Naive B cell (primary cell): Measurements from ENCODE around the gene MPHOSPH9. TPM values are rescaled to one million over a fixed set of nuclear protein-coding genes. Genes with fewer than 3 reads are reported as not detected.
A peak's percentile ranks its signal among the peaks of the same experiment; 100 is the strongest.

Source experiments
- ATAC-seq, 2 donors: fragments of 150-1000 bp; cut with Tn5 transposase; 2 replicates each; pipeline ENCODE4 v1.10.0; 2021; ENCODE audit warnings: low read depth in 2 of 2, mild to moderate bottlenecking in 2 of 2, moderate library complexity in 2 of 2
- DNase-seq: peaks from one replicate; pipeline ENCODE4 v3.0.0; 2022
- H3K27ac Mint-ChIP-seq, 6 donors: one replicate each; pipeline ENCODE4 v1.8.0; 2020 to 2022; ENCODE audit warnings: mild to moderate bottlenecking in 6 of 6, mixed read lengths in 6 of 6, moderate library complexity in 5 of 6, inconsistent platforms in 2 of 6
- H3K27me3 Mint-ChIP-seq, 3 donors: one replicate each; pipeline ENCODE4 v1.8.0; 2021 to 2022; ENCODE audit warnings: mixed read lengths in 3 of 3, mild to moderate bottlenecking in 1 of 3
- H3K36me3 Mint-ChIP-seq, 2 donors: one replicate each; pipeline ENCODE4 v1.8.0; 2020 to 2022; ENCODE audit warnings: mixed read lengths in 2 of 2, inconsistent platforms in 1 of 2, mild to moderate bottlenecking in 1 of 2
- H3K4me1 Mint-ChIP-seq, 3 donors: one replicate each; pipeline ENCODE4 v1.8.0; 2020 to 2022; ENCODE audit warnings: mixed read lengths in 3 of 3, inconsistent platforms in 1 of 3, mild to moderate bottlenecking in 1 of 3, moderate library complexity in 1 of 3
- H3K4me3 Mint-ChIP-seq, 8 donors: one replicate each; pipeline ENCODE4 v1.8.0; 2020 to 2022; ENCODE audit warnings: mild to moderate bottlenecking in 8 of 8, mixed read lengths in 8 of 8, moderate library complexity in 8 of 8, inconsistent platforms in 2 of 8
- H3K9me3 Mint-ChIP-seq, 7 donors: one replicate each; pipeline ENCODE4 v1.8.0; 2020 to 2022; ENCODE audit warnings: mixed read lengths in 7 of 7, mild to moderate bottlenecking in 5 of 7, inconsistent platforms in 2 of 7, moderate library complexity in 1 of 7
- polyA plus RNA-seq, 6 donors: library from polyadenylated mRNA; unstranded; fragments of 300-500 nt; fragmentation: Illumina TruSeq; gene quantifications; one replicate each; pipeline ENCODE4 v1.2.3, GENCODE V29; 2021; ENCODE audit warnings: low read depth in 6 of 6

MPHOSPH9 gene
- polyA plus RNA-seq, 6 donors from 2014 or later, result 20.2 to 33.6 (median 28.6) TPM

DNA sequence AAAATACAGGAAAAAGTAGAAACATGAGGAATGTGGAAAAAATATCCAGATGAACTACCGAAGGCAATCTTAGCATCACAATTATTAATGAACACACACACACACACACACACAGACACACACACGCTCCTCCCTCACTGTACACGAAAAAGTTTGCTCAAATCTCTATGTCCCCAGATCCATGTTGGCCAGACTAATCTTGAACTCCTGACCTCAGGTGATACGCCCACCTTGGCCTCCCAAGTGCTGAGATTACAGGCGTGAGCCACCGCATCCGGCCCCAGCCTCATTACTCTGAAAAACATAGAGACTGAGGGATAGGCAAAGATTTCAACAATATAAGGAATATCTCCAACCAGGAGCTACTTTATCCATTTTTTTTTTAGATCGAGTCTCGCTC, 99.2 kb downstream of the MPHOSPH9 start:
- Mint-ChIP-seq H3K27ac (peak overlapping the region; percentile 22 to 92 (median 60)), H3K27me3 (no peaks in the 10 kb centered on the region), H3K4me1 (peaks cover 26 to 61% (median 49%) of the 10 kb centered on the region in 3 donors), H3K36me3 (no peaks in the 10 kb centered on the region), H3K4me3 (no peak overlapping the region), H3K9me3 (no peaks in the 10 kb centered on the region)
- ATAC-seq (no peak), DNase-seq (no peak)

DNA sequence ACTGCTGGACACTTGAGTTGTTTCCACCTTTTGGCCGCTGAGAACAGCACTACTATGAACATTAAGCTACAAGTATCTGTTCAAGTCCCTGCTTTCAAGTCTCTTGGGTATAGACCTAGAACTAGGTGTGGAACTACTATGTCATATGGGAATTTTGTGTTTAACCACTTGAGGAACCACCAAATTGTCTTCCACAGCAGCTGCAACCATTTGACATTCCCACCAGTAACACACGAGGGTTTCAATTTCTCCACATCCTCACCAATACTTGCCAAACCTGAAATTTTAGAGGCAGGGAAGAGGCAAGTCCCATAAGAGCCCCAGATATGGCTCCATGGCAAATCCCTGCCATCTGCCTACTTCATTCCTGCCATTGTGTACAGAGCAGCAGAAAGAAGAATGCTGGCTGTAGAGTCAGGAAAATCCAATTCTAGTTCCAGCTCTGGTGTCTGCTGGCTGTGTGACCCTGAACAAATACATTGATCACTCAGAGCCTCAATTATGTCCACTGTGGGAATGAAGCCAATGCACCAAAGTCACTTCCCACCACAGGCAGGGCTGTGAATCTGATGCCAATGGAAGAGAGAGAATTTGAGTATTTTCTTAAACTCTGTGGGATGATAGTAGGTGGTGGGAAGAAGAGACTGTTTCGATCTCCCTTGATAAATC, 99.9 kb downstream of the MPHOSPH9 start:
- H3K4me3 Mint-ChIP-seq, result peak overlapping the region in 1 of 8 donors; percentile 68
- H3K27ac Mint-ChIP-seq, result peak overlapping the region in 4 of 6 donors; percentile 64 to 92 (median 76)

DNA sequence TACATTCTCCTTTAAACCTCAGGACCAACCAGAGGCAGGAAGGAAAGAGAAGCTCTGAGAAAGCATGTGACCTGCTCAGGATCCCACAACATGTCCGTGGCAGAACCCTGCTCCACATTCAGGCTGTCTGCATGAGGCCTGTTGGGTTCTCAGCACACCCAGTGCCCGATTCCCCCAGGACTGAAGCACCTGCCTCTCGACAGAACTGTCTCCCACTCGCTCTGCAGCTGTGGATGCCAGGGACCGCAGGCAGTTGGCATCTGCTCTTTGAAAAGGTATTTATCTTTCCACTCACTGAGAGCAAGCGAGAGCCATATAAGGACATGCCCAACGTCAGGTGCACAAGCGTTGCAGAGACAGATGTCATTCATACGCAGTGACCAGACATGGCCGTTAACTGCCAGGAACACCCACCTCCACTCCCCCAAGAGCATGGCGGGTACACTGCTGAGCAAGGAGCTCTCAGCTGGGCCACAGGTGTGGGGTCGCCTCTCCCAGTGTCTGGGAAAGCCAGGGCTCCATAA, 101.0 kb downstream of the MPHOSPH9 start:
- Mint-ChIP-seq H3K4me1 (peaks cover 26 to 65% (median 57%) of the 10 kb centered on the region in 3 donors), H3K9me3 (no peaks in the 10 kb centered on the region), H3K4me3 (peak overlapping the region; percentile 6 to 84 (median 72)), H3K27me3 (no peaks in the 10 kb centered on the region), H3K27ac (peak overlapping the region; percentile 81 to 96 (median 88)), H3K36me3 (no peaks in the 10 kb centered on the region)
- ATAC-seq (peak; percentile 88 to 90), DNase-seq (peak; percentile 71)

More for the DNA sequence above, 99.9 kb downstream of the MPHOSPH9 start:
- Mint-ChIP-seq H3K9me3 (no peaks in the 10 kb centered on the region), H3K27me3 (no peaks in the 10 kb centered on the region), H3K4me1 (peaks cover 26 to 61% (median 49%) of the 10 kb centered on the region in 3 donors), H3K36me3 (no peaks in the 10 kb centered on the region)
- ATAC-seq (no peak), DNase-seq (no peak)

DNA sequence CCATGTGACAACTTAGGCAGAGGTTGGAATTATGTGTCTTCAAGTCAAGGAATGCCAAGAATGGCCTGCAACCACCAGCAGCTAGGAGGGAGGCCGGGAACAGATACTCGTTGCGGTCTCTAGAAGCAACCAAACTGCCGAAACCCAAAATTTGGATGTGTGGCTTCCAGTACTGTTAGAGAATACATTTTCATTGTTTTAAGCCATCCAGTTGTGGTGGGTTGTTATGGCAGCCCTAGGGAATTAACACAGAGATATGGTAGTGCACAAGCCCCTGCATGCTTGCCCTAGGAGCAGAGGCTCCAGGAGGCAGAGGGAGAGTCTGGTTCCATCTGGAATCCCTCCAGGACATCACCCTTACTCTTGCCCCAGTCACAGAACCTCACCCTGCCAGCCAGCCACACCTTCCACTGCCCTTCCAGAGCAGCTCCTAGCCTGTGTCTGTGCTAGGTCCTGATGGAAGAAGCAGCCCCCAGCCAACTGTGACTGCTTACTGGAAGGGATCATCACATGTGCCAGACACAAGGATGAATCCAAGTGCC, 101.6 kb downstream of the MPHOSPH9 start:
- no peaks in the 10 kb centered on the region for H3K27me3 Mint-ChIP-seq
- ATAC-seq, result no peak
- no peak for DNase-seq
- peak overlapping the region; percentile 6 to 84 (median 72) for H3K4me3 Mint-ChIP-seq
- peak overlapping the region; percentile 81 to 96 (median 88) for H3K27ac Mint-ChIP-seq
- no peaks in the 10 kb centered on the region for H3K9me3 Mint-ChIP-seq
- peaks cover 32 to 68% (median 61%) of the 10 kb centered on the region in 3 donors for H3K4me1 Mint-ChIP-seq
- no peaks in the 10 kb centered on the region for H3K36me3 Mint-ChIP-seq

DNA sequence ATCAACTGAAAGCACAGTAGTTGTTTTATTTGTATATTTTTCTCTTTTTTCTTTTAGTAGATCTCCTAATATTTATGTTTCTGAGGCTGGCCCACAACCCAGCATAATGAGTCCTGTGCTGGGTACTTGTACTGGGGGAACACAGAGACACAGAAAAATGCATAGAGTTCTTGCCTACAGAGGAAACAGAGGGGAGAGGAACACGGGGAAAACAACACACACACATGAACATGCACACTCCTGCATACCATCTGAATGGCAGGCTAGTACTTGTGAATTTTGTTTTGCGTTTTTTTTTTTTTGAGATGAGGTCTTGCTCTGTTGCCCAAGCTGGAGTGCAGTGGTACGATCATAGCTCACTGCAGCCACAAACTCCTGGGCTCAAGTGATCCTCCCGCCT, 103.3 kb downstream of the MPHOSPH9 start:
- no peak for ATAC-seq
- Mint-ChIP-seq H3K4me3 (peak overlapping the region in 2 of 8 donors; percentile 39 to 52), H3K36me3 (no peaks in the 10 kb centered on the region), H3K9me3 (no peaks in the 10 kb centered on the region), H3K27me3 (no peaks in the 10 kb centered on the region), H3K4me1 (peaks cover 27 to 60% (median 51%) of the 10 kb centered on the region in 3 donors), H3K27ac (peak overlapping the region in 4 of 6 donors; percentile 77 to 96 (median 85))
- no peak for DNase-seq

DNA sequence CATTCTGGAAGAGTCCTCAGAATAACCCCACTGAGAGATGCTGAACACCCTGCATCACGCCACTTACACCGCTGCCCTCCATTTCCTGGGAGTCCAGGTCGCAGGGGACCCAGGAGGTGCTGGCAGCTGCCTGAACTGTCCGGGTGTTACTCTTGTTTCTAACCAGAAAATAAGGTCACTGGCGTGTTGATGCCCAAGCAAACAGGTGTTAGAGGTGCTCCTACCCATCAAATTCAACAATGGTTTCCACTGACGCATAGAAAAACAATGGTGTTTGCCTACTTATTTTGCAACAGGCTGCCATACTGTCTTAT, 105.8 kb downstream of the MPHOSPH9 start:
- ATAC-seq (no peak), DNase-seq (no peak)
- peak overlapping the region in 2 of 6 donors; percentile 42 to 59 for H3K27ac Mint-ChIP-seq
- H3K4me3 Mint-ChIP-seq, result peak overlapping the region in 4 of 8 donors; percentile 15 to 77 (median 36)
- H3K27me3 Mint-ChIP-seq, result no peaks in the 10 kb centered on the region
- no peaks in the 10 kb centered on the region for H3K36me3 Mint-ChIP-seq
- peaks cover 28 to 48% (median 45%) of the 10 kb centered on the region in 3 donors for H3K4me1 Mint-ChIP-seq
- H3K9me3 Mint-ChIP-seq, result no peaks in the 10 kb centered on the region

DNA sequence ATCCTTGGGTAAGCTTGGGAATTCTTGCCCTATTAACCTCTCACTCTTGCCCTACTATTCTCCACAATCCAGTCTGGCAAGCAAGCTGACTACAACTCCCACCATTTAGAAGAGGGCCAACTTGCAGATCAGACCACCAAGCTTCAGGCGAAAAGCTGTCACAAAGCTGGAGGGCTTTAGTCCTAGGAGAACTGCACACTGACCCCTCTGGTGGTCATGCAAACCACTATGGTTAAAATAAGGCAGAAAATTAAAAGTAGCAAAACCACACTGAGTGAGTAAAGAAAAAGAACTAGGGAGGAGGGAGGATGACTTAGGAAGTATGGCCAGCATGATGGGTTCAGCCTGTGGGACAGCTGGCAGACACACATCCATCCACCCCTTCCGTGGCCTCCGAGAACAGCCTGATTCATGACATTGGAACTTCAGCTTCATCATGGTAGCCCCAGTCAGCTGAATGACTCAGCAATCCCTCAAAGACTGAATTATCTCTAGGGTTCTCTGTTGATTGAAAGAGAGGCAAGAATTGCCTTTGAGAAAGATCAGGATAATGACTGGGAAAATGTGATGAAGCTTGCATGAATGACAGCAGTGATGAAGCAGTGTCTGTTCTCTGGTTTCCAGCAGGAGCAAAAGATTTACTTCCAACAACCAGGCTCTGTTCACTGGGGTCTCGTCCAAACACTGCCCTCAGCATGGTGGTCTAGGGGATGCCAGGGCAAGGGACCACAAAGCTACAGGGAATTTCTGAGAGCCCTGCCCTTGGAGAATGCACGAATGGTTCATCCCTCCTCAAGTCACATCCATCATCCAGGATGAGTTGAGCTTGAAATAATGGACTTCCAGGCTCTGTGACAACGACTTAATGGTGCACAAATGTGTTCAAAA, 106.4 kb downstream of the MPHOSPH9 start:
- Mint-ChIP-seq H3K4me1 (peaks cover 28 to 48% (median 45%) of the 10 kb centered on the region in 3 donors), H3K27me3 (no peaks in the 10 kb centered on the region), H3K4me3 (peak overlapping the region in 5 of 8 donors; percentile 25 to 77 (median 32)), H3K9me3 (no peaks in the 10 kb centered on the region), H3K36me3 (no peaks in the 10 kb centered on the region), H3K27ac (peak overlapping the region in 4 of 6 donors; percentile 42 to 66 (median 60))
- DNase-seq (no peak), ATAC-seq (no peak)

DNA sequence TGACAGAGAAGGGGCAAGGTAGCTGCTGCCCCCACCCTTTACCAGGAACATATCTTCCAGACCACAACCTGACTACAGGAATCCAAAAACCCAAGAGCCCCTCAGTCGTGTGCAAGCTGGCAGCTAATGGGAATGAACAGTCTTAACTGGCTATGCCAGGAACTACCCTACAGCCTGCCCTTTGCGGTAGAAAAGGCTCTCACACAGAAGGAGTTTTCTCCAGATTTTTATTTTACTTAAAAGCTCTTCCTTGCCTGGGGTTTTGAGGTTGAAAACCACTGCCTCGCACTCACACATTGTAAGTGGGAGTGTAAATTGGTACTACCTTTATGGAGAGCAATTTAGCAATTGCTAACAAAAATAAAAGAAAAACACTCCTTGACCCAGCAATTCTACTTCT, 110.3 kb downstream of the MPHOSPH9 start:
- no peak for ATAC-seq
- Mint-ChIP-seq H3K4me3 (peak overlapping the region in 2 of 8 donors; percentile 45 to 59), H3K27me3 (no peaks in the 10 kb centered on the region), H3K9me3 (no peaks in the 10 kb centered on the region), H3K4me1 (peaks cover 33 to 65% (median 51%) of the 10 kb centered on the region in 3 donors), H3K36me3 (no peaks in the 10 kb centered on the region), H3K27ac (peak overlapping the region in 4 of 6 donors; percentile 63 to 97 (median 85))
- no peak for DNase-seq

DNA sequence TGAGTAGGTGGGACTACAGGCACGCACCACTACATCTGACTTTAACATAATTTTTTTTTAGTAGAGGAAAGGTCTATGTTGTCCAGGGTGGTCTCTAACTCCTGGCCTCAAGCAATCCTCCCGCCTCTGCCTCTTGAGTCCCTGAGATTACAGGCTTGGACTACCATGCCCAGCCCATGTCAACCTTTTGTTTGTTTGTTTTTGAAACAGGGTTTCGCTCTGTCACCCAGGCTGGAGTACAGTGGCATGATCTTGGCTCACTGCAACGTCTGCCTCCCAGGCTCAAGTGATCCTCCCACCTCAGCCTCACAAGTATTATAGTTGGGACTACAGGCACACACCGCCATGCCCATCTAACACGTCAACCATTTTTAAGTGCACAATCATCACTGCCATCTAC, 111.3 kb downstream of the MPHOSPH9 start:
- Mint-ChIP-seq H3K27ac (peak overlapping the region; percentile 11 to 97 (median 80)), H3K9me3 (no peaks in the 10 kb centered on the region), H3K4me1 (peaks cover 35 to 60% (median 50%) of the 10 kb centered on the region in 3 donors), H3K27me3 (no peaks in the 10 kb centered on the region), H3K36me3 (no peaks in the 10 kb centered on the region), H3K4me3 (peak overlapping the region in 7 of 8 donors; percentile 22 to 61 (median 36))
- ATAC-seq (no peak), DNase-seq (no peak)

DNA sequence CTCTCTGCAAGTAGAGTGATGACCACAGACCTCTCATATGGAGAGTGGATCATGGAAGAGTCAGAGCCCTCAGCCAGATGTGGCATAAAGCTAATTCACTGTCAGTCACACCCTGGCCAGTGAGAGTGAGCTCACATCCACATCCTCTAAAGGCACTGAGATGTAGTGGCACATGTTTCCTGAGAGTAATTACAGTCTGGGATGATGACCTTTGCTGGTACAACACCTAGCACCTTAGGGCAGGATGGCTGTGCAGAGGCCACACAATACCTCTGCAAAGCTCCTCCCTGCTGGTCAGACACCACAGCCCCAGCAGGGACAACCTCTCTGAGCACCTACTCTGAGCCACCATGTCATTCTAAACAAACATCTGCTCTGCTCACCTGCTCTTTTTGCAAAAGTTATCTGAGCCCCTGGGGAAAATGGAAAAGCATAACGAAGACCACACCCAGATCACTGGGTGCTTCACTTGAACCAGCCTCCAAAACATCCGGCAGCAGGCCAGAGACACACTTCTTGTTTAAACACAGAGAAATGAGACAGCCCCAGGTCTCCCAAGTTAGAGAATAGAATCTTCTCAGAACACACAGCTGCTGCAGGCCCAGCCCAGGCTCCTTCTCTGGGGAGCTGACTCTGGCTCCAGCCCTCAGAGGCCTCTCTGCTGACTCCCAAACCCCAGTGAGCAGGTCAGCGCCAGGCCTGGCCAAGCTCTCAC, 112.3 kb downstream of the MPHOSPH9 start:
- Mint-ChIP-seq H3K9me3 (no peaks in the 10 kb centered on the region), H3K27ac (peak overlapping the region; percentile 83 to 97 (median 93)), H3K4me1 (peaks cover 33 to 61% (median 59%) of the 10 kb centered on the region in 3 donors), H3K36me3 (no peaks in the 10 kb centered on the region), H3K4me3 (peak overlapping the region; percentile 25 to 83 (median 73)), H3K27me3 (no peaks in the 10 kb centered on the region)
- ATAC-seq, result peak; percentile 37 to 38
- peak; percentile 27 for DNase-seq

DNA sequence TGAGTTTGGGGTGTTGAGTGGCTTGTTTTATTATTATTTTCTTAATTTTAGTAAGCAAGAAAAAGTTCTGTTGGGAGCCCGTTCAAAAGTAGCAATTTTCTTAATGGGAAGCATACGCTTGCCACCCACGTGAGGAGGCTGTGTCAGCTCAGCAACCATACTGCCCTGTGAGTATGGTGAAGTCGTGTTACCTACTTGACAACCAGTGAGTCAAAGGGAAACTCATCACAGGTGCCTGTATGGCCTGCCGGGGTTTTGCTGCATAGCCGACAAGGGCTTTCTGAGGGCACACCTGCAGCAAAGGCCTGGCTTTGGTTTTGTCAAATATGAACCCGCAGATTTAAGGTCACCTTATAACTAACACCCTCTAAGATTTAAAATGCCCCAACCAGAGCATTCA, 113.1 kb downstream of the MPHOSPH9 start:
- ATAC-seq (peak; percentile 66 to 77), DNase-seq (peak; percentile 47)
- Mint-ChIP-seq H3K4me3 (peak overlapping the region in 6 of 8 donors; percentile 12 to 83 (median 38)), H3K4me1 (peaks cover 41 to 69% (median 67%) of the 10 kb centered on the region in 3 donors), H3K27ac (peak overlapping the region; percentile 33 to 97 (median 94)), H3K27me3 (no peaks in the 10 kb centered on the region), H3K36me3 (no peaks in the 10 kb centered on the region), H3K9me3 (no peaks in the 10 kb centered on the region)

DNA sequence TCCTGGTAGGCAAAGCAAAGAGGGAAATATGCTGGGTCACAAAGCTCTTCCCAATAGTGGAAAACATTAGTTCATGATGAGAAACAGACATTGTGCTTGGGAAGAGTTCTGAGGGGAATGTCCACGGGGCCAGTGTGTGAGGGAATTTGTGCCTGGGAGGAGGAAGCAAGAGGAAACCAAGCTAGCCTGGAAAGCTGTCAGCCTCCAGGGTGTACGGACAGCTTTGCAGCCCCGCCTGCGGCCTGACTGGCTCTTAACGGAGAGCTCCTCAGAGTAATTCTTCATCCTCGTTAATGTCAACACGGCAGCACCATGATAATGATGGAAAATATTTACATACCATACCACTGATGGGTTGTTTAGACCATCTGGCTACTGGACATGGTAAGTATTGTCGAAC, 114.4 kb downstream of the MPHOSPH9 start:
- peaks cover 48 to 82% (median 79%) of the 10 kb centered on the region in 3 donors for H3K4me1 Mint-ChIP-seq
- no peaks in the 10 kb centered on the region for H3K36me3 Mint-ChIP-seq
- peak overlapping the region in 1 of 8 donors; percentile 30 for H3K4me3 Mint-ChIP-seq

More for the DNA sequence above, 114.4 kb downstream of the MPHOSPH9 start:
- DNase-seq (no peak), ATAC-seq (no peak)
- H3K9me3 Mint-ChIP-seq, result no peaks in the 10 kb centered on the region
- H3K27me3 Mint-ChIP-seq, result no peaks in the 10 kb centered on the region
- peak overlapping the region in 5 of 6 donors; percentile 4 to 97 (median 63) for H3K27ac Mint-ChIP-seq
